AG04450 (cell line): ENCODE data around the gene GRIA2. TPM values are rescaled to one million over a fixed set of nuclear protein-coding genes. Genes with fewer than 3 reads are reported as not detected.

ENCODE experiments used
- CTCF ChIA-PET: fragments of 300-600, 350-600 bp; formaldehyde crosslinking; extraction: SDS; loops from one replicate; lab custom pipeline; 2022; ENCODE audit warnings: antibody characterized with exemption, inconsistent platforms; lab: Charles Lee
- POLR2A ChIA-PET: fragments of 350-600 bp; formaldehyde crosslinking; extraction: SDS; loops from one replicate; lab custom pipeline; 2021; ENCODE audit warnings: antibody characterized with exemption, inconsistent platforms; lab: Yijun Ruan, JAX
- DNase-seq: peaks from one replicate; pipeline ENCODE4 v3.0.0-alpha.2; 2011; ENCODE audit warnings: low read depth, low spot score
- H3K27ac ChIP-seq: one replicate; pipeline ENCODE4 v1.5.1; 2012; ENCODE audit warnings: low read depth, low read length, control low read depth
- H3K27me3 ChIP-seq: one replicate; pipeline ENCODE4 v1.6.0; 2012; ENCODE audit warnings: low read length; ENCODE audit not compliant: control insufficient read depth, insufficient read depth
- H3K4me3 ChIP-seq: 2 replicates; pipeline ENCODE4 v1.5.1; 2011; ENCODE audit warnings: mild to moderate bottlenecking, low read depth, low read length, control low read depth
- H3K9me3 ChIP-seq: 2 replicates; pipeline ENCODE4 v1.5.1; 2012; ENCODE audit warnings: low read length; ENCODE audit not compliant: control insufficient read depth, insufficient read depth
- polyA plus RNA-seq: library from polyadenylated mRNA; depleted of rRNA; stranded (reverse); fragments of >200 nt; gene quantifications from 2 replicates; pipeline ENCODE4 v1.2.3, GENCODE V29; 2011; rRNA removed
- small RNA-seq: library from RNA; depleted of rRNA; stranded (forward); fragments of <200 nt; gene quantifications from one replicate; pipeline ENCODE3, GENCODE V24; 2012; ENCODE audit warnings: low read depth; ENCODE audit not compliant: insufficient read length
- TF ChIP-seq, protein P1 (sequence below): IDR thresholded peaks from 2 replicates; pipeline ENCODE4 v1.5.1; 2011; ENCODE audit warnings: low read depth, low read length, control low read depth, inconsistent platforms

Gene GRIA2
- polyA plus RNA-seq, 1 experiment, result not detected

DNA sequence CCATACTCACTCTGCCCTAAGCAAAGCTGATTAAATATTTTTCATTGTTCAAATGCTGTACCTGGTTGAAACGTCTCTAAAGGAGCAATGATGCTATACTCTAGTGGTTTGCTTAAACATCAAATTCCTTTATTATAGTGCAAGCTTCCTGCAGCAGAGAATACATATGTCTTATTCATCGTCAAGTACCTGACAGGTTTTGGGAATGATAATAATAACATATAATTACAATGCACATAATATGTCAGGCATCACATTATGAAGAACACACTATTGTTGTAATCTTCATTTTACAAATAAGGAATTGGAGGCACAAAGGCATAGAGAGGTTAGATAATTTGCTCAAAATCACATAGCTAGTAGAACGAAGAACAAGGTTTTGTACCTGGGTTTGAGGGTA is 151.6 kb downstream of the GRIA2 start:
- Histone ChIP-seq H3K27me3 (no peaks in the 10 kb centered on the region), H3K4me3 (no peak overlapping the region), H3K27ac (no peak overlapping the region), H3K9me3 (no peaks in the 10 kb centered on the region)
- TF ChIP-seq, protein P1, sequence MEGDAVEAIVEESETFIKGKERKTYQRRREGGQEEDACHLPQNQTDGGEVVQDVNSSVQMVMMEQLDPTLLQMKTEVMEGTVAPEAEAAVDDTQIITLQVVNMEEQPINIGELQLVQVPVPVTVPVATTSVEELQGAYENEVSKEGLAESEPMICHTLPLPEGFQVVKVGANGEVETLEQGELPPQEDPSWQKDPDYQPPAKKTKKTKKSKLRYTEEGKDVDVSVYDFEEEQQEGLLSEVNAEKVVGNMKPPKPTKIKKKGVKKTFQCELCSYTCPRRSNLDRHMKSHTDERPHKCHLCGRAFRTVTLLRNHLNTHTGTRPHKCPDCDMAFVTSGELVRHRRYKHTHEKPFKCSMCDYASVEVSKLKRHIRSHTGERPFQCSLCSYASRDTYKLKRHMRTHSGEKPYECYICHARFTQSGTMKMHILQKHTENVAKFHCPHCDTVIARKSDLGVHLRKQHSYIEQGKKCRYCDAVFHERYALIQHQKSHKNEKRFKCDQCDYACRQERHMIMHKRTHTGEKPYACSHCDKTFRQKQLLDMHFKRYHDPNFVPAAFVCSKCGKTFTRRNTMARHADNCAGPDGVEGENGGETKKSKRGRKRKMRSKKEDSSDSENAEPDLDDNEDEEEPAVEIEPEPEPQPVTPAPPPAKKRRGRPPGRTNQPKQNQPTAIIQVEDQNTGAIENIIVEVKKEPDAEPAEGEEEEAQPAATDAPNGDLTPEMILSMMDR, result no peak
- ChIA-PET POLR2A (no interaction called here), CTCF (no interaction called here)
- no peak for DNase-seq

DNA sequence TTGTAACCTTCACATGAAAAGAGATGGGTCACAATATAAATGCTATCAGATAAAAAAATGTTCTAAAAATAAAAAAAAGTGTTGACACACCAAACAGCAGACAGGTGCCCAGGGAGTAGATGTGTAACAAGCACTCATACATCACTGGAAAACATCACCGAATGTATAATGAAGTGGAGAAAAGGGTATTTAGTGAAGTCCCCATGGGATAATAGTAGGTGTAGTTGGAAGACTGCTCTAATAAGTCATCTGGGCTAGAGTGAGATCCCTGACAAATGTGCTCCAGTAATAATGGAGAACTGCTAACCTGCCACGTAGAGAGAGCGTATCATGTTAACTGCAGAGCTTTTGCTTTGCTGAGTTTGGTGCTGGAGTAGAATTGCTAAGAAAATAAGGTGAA is 152.0 kb downstream of the GRIA2 start:
- Histone ChIP-seq H3K27me3 (no peaks in the 10 kb centered on the region), H3K9me3 (no peaks in the 10 kb centered on the region), H3K27ac (no peak overlapping the region), H3K4me3 (no peak overlapping the region)
- TF ChIP-seq, protein P1, result no peak
- DNase-seq, result no peak
- ChIA-PET CTCF (no interaction called here), POLR2A (no interaction called here)

DNA sequence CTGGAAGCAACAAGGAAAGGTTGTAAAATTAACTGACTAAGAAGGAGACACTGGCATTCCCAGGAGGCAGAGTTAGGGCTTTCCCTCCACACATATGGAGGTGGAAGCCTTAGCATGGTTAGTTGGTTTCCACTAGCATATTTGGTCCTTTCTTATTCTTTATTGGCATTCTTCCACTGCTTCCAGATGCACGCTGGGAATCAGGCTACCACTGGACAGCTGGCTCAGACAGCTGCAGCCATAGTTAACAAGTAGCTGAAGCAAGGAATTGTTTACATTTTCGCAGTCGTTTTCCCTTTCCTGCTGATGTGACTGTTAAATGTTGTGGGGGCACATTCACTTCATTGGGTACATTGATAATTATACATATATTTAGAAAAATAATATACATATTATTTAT is 169.2 kb downstream of the GRIA2 start:
- DNase-seq, result no peak
- TF ChIP-seq, protein P1, result no peak
- CTCF ChIA-PET, result no interaction called here
- Histone ChIP-seq H3K27me3 (no peaks in the 10 kb centered on the region), H3K4me3 (no peak overlapping the region), H3K9me3 (no peaks in the 10 kb centered on the region), H3K27ac (no peak overlapping the region)
- POLR2A ChIA-PET, result no interaction called here

GRCh38 chr4:157405070-157405469 is 184.5 kb downstream of the GRIA2 start:
- POLR2A ChIA-PET, result no interaction called here
- no peak overlapping the region for H3K27ac ChIP-seq
- no peak for DNase-seq
- H3K27me3 ChIP-seq, result no peaks in the 10 kb centered on the region
- TF ChIP-seq, protein P1, result no peak
- H3K9me3 ChIP-seq, result no peaks in the 10 kb centered on the region
- CTCF ChIA-PET, result no interaction called here
- H3K4me3 ChIP-seq, result no peak overlapping the region

Small RNA genes within 50 kb of the gene (small RNA-seq; reads per million reads assigned to genes)
- gene RNU6-582P, result not detected

Other genes with a start within 250 kb of the GRIA2 start
- gene PDGFC, start 248.9 kb upstream of the GRIA2 start, polyA plus RNA-seq, result 66.8 and 72.7 TPM in 2 replicates
- gene GLRB, start 144.6 kb upstream of the GRIA2 start, polyA plus RNA-seq, result 8.3 and 11.8 TPM in 2 replicates